Epithelial cell of alveolus of lung (primary cell): ENCODE data around the gene NLGN3. TPM values are rescaled to one million over a fixed set of nuclear protein-coding genes. Genes with fewer than 3 reads are reported as not detected.

Source experiments
- total RNA-seq: library from RNA; depleted of rRNA; stranded (reverse); fragments of >200 nt; gene quantifications from 2 replicates; pipeline ENCODE4 v1.2.1, GENCODE V29; 2015

Gene NLGN3
- 0.39 and 3.1 TPM in 2 replicates for total RNA-seq

GRCh38 chrX:71144651-71145050, at the start of gene NLGN3:
NLGN3 (plus strand) TSS chrX:71144841; CDS start chrX:71147750, 2,909 bp downstream.

GRCh38 chrX:71095555-71095980, 49.1 kb upstream of the NLGN3 start, which contains the start of gene FOXO4:
FOXO4 (plus strand) TSS chrX:71095851; CDS start chrX:71096529, 678 bp downstream.

GRCh38 chrX:71106427-71106826, 38.2 kb upstream of the NLGN3 start, which contains the start of gene CXorf65:
CXorf65 (minus strand) TSS chrX:71106740; CDS start chrX:71106556, 184 bp downstream.

GRCh38 chrX:71111141-71111843, 33.3 kb upstream of the NLGN3 start, which contains the start of gene IL2RG:
IL2RG (minus strand) TSS chrX:71111577; CDS start chrX:71111539, 38 bp downstream.

GRCh38 chrX:71118032-71118984, 26.3 kb upstream of the NLGN3 start, which contains the start of gene MED12:
MED12 (plus strand) TSS chrX:71118596; CDS start chrX:71118755, 159 bp downstream.

Other genes with a start within 250 kb of the NLGN3 start
- not detected in 2 replicates for gene TEX11, start 236.1 kb upstream of the NLGN3 start, total RNA-seq
- gene SLC7A3, start 213.7 kb upstream of the NLGN3 start, total RNA-seq, result 0.39 TPM in 1 of 2 replicates, not detected in the other
- 42.6 and 68.8 TPM in 2 replicates for gene SNX12, start 76.5 kb upstream of the NLGN3 start, total RNA-seq
- 3.6 and 6.8 TPM in 2 replicates for gene FOXO4, start 49.0 kb upstream of the NLGN3 start, total RNA-seq
- gene CXorf65, start 38.1 kb upstream of the NLGN3 start, total RNA-seq, result not detected in 2 replicates
- not detected in 2 replicates for gene IL2RG, start 33.3 kb upstream of the NLGN3 start, total RNA-seq
- 19.0 and 25.6 TPM in 2 replicates for gene MED12, start 26.2 kb upstream of the NLGN3 start, total RNA-seq
- gene GJB1, start 78.4 kb downstream of the NLGN3 start, total RNA-seq, result not detected in 2 replicates
- 18.9 and 29.6 TPM in 2 replicates for gene ZMYM3, start 109.3 kb downstream of the NLGN3 start, total RNA-seq
- gene NONO, start 138.8 kb downstream of the NLGN3 start, total RNA-seq, result 316 and 409 TPM in 2 replicates
- gene ITGB1BP2, start 156.9 kb downstream of the NLGN3 start, total RNA-seq, result 0.13 and 0.80 TPM in 2 replicates
- 9.7 and 16.8 TPM in 2 replicates for gene TAF1, start 221.5 kb downstream of the NLGN3 start, total RNA-seq